Muscle of back (tissue), 11 donors: ENCODE measurements around the gene HSPA1A. TPM values are rescaled to one million over a fixed set of nuclear protein-coding genes. Genes with fewer than 3 reads are reported as not detected.
"Not testable (repeated sequence)": the region's sequence is repeated elsewhere in the genome, so short reads cannot be mapped to it uniquely, and the experiment has no call there.

Source experiments
- DNase-seq, 3 donors: peaks; one replicate each; pipeline versions ENCODE4 v3.0.0 to v3.0.0-alpha.2; 2013
- polyA plus RNA-seq, 10 donors: library from polyadenylated mRNA; unstranded; fragments of 120-200 nt; gene quantifications; one replicate each; pipeline ENCODE4 v1.2.1, GENCODE V29; 2013; ENCODE audit not compliant: insufficient read length in 10 of 10

HSPA1A gene
- polyA plus RNA-seq, 10 donors, result 47.4 to 176 (median 71.8) TPM

DNA sequence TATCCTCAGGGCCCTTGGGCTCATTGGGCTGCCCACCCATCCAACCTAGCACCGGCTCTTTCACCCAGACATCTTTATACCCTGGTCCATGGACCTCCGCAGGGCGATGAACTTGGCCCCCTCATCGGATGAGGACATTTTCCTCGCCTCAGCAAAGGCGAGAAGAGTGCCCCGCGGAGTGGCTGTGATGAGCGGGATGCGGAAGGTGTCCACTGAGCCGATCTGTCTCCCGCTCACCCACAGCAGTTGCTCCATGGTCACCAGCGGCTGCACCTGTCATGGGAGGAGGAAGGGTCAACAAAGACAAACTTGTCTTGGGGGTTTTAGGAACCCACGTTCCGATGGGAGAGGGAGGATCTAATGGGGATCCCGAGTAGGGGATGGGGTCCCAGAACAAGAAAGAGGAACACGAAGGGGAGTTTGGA lies 46.6 kb downstream of the HSPA1A start:
- DNase-seq, result no peak

DNA sequence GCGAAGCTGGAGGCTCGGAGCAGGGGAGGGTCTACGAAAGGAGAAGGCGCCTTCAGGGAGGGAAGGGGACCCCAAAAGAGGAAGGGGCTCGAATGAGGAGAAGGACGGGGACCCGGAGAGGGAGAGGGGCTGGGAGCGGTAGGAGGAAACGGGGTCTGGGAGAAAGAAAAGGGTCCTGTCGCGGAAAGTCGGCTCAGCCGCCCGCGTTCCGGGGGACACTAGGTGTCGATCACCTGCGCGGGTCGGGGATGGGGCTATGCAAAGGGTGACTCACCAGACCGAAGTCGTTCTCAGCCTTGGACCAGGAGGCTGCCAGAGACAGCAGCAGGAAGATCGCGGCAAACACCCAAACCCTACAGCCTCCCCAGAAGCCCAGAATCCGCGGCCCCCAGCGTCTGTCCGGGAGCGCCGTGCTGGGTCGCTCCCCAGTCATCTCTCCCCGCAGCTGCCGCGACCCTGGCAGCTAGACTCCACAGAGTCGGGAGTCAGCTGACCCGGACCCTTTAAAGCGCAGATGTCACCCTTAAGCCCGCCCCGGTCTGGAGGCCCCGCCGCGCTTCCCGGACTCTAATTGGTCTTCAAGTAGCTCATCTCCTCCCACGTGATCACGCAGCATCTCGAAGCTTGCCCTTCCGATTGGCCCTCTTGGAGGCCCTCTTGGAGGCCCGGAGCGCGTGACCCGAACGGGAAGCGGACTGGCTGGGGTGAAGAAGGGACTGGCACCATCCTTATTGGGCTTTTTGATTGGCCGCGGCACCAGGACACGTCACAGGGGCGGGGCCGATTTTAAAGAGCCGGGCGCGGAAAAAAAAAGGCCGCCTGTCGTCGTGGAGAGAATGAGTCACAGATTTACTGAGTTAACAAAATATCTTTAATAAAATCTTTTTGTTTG lies 47.2 kb downstream of the HSPA1A start, which contains the start of gene NEU1:
TSS of gene NEU1 (minus strand) at position 478 of the 892 bp plus-strand sequence. CDS start at position 433, 45 bp downstream.
- DNase-seq, result peak; percentile 100

GRCh38 chr6:31864123-31864562 lies 48.8 kb downstream of the HSPA1A start:
- DNase-seq, result not testable (repeated sequence)

- no peak for DNase-seq
Observed at GRCh38 chr6:31864818-31865204, 49.5 kb downstream of the HSPA1A start.

DNA sequence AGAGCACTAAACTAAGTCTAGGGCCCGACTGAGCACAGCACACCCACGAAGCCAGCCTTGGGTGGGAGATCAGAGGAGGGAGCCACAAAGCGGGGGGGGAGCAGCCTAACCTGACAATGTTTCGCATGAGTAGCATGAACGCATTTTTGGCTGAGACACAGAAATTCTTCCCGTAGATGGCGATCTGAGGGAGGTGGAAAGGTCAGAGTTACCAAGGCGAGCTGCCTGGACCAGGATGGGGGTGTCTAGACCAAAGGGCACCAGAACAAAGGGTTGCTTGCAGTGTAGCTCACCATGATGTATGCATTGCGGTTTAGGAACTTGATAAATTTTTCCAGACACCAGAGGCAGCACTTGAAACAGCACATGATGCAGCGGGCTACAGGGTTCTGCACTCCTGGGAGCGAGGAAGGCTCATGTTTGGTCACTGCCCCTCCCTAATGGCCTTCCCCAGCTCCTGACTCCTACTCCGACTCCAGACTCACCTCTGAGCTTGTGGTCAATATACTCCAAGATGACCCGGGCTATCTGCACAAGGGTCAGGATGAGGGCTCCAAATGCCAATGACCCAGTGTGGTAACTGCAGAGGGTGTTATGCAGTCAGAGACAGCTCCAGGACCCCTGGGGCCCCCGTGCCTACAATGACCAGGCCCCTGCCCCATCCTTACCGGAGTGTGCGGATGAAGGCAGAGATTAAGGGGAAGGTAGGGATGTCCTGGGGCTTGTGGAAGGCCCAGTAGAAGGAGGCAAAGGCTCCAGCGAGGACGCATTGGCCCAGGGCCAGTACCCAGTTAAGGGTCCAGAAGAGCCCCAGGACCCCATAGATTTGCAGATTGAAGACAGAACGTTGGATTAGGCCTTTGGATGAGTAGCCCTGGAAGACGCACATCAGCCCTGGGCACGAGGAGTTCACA lies 50.1 kb downstream of the HSPA1A start:
- DNase-seq, result no peak

Other genes with a start within 250 kb of the HSPA1A start
- gene LTA, start 243.3 kb upstream of the HSPA1A start, polyA plus RNA-seq, result under 1 TPM in 6 of 10 donors, not detected in 4; 0.12 to 0.91 (median 0.21) TPM
- gene TNF, start 240.0 kb upstream of the HSPA1A start, polyA plus RNA-seq, result 1 to 10 TPM in 1 of 10 donors, under 1 TPM in 8, not detected in 1; 0.17 to 3.5 (median 0.29) TPM
- 10 to 100 TPM in 1 of 10 donors, 1 to 10 TPM in 6, under 1 TPM in 3; 0.67 to 32.2 (median 1.5) TPM for gene LTB, start 233.1 kb upstream of the HSPA1A start, polyA plus RNA-seq
- gene LST1, start 229.3 kb upstream of the HSPA1A start, polyA plus RNA-seq, result 10 to 100 TPM in 1 of 10 donors, 1 to 10 TPM in 9; 4.1 to 10.9 (median 6.4) TPM
- gene NCR3, start 222.5 kb upstream of the HSPA1A start, polyA plus RNA-seq, result under 1 TPM in 4 of 10 donors, not detected in 6; 0.20 to 0.59 (median 0.30) TPM
- 10 to 100 TPM; 15.1 to 35.2 (median 23.0) TPM for gene AIF1, start 200.3 kb upstream of the HSPA1A start, polyA plus RNA-seq
- 100 to 1,000 TPM; 112 to 149 (median 132) TPM for gene PRRC2A, start 194.8 kb upstream of the HSPA1A start, polyA plus RNA-seq
- 100 to 1,000 TPM; 177 to 216 (median 198) TPM for gene BAG6, start 162.9 kb upstream of the HSPA1A start, polyA plus RNA-seq
- gene APOM, start 159.6 kb upstream of the HSPA1A start, polyA plus RNA-seq, result 1 to 10 TPM; 2.6 to 5.7 (median 4.2) TPM
- gene C6orf47, start 154.8 kb upstream of the HSPA1A start, polyA plus RNA-seq, result 10 to 100 TPM; 11.4 to 16.0 (median 13.4) TPM
- 10 to 100 TPM; 10.1 to 16.9 (median 12.2) TPM for gene GPANK1, start 150.5 kb upstream of the HSPA1A start, polyA plus RNA-seq
- gene CSNK2B, start 149.5 kb upstream of the HSPA1A start, polyA plus RNA-seq, result 100 to 1,000 TPM; 118 to 150 (median 138) TPM
- gene LY6G5B, start 145.6 kb upstream of the HSPA1A start, polyA plus RNA-seq, result 10 to 100 TPM in 6 of 10 donors, 1 to 10 TPM in 4; 5.6 to 24.0 (median 10.9) TPM
- 1 to 10 TPM in 9 of 10 donors, under 1 TPM in 1; 0.68 to 5.1 (median 2.4) TPM for gene LY6G5C, start 134.5 kb upstream of the HSPA1A start, polyA plus RNA-seq
- 10 to 100 TPM; 36.3 to 50.0 (median 39.2) TPM for gene ABHD16A, start 112.2 kb upstream of the HSPA1A start, polyA plus RNA-seq
- under 1 TPM in 3 of 10 donors, not detected in 7; 0.17 to 0.38 (median 0.20) TPM for gene LY6G6F, start 108.7 kb upstream of the HSPA1A start, polyA plus RNA-seq
- 1 to 10 TPM in 1 of 10 donors, under 1 TPM in 5, not detected in 4; 0.42 to 1.1 (median 0.53) TPM for gene LY6G6D, start 100.2 kb upstream of the HSPA1A start, polyA plus RNA-seq
- 1 to 10 TPM in 1 of 10 donors, under 1 TPM in 8, not detected in 1; 0.19 to 1.0 (median 0.38) TPM for gene LY6G6C, start 93.8 kb upstream of the HSPA1A start, polyA plus RNA-seq
- gene MPIG6B, start 92.2 kb upstream of the HSPA1A start, polyA plus RNA-seq, result 1 to 10 TPM in 3 of 10 donors, under 1 TPM in 7; 0.52 to 1.8 (median 0.82) TPM
- gene DDAH2, start 86.2 kb upstream of the HSPA1A start, polyA plus RNA-seq, result 100 to 1,000 TPM in 8 of 10 donors, 10 to 100 TPM in 2; 87.3 to 135 (median 109) TPM
- 100 to 1,000 TPM; 114 to 181 (median 138) TPM for gene CLIC1, start 79.0 kb upstream of the HSPA1A start, polyA plus RNA-seq
- 10 to 100 TPM in 6 of 10 donors, 1 to 10 TPM in 4; 5.9 to 29.4 (median 13.5) TPM for gene MSH5, start 75.5 kb upstream of the HSPA1A start, polyA plus RNA-seq
- 10 to 100 TPM in 1 of 10 donors, 1 to 10 TPM in 9; 2.1 to 10.9 (median 3.0) TPM for gene SAPCD1, start 52.9 kb upstream of the HSPA1A start, polyA plus RNA-seq
- 1 to 10 TPM in 9 of 10 donors, under 1 TPM in 1; 0.88 to 3.3 (median 2.3) TPM for gene VWA7, start 38.2 kb upstream of the HSPA1A start, polyA plus RNA-seq
- 10 to 100 TPM; 42.0 to 63.0 (median 46.2) TPM for gene VARS1, start 19.8 kb upstream of the HSPA1A start, polyA plus RNA-seq
- gene LSM2, start 8.6 kb upstream of the HSPA1A start, polyA plus RNA-seq, result 10 to 100 TPM; 46.2 to 63.6 (median 58.9) TPM
- gene HSPA1L, start 260 bp upstream of the HSPA1A start, polyA plus RNA-seq, result 1 to 10 TPM; 3.3 to 4.3 (median 3.9) TPM
- gene HSPA1B, start 12.2 kb downstream of the HSPA1A start, polyA plus RNA-seq, result 100 to 1,000 TPM in 1 of 10 donors, 10 to 100 TPM in 9; 34.3 to 226 (median 55.8) TPM
- 10 to 100 TPM; 15.3 to 19.4 (median 17.2) TPM for gene NEU1, start 47.3 kb downstream of the HSPA1A start, polyA plus RNA-seq
- under 1 TPM in 8 of 10 donors, not detected in 2; 0.08 to 0.50 (median 0.29) TPM for gene SLC44A4, start 63.5 kb downstream of the HSPA1A start, polyA plus RNA-seq
- gene EHMT2, start 82.2 kb downstream of the HSPA1A start, polyA plus RNA-seq, result 10 to 100 TPM; 23.3 to 40.1 (median 29.4) TPM
- gene ZBTB12, start 86.5 kb downstream of the HSPA1A start, polyA plus RNA-seq, result 10 to 100 TPM in 4 of 10 donors, 1 to 10 TPM in 6; 7.9 to 16.2 (median 9.6) TPM
- gene C2, start 112.2 kb downstream of the HSPA1A start, polyA plus RNA-seq, result 1 to 10 TPM; 3.5 to 9.1 (median 5.7) TPM
- 1 to 10 TPM; 1.0 to 2.6 (median 1.6) TPM for gene CFB, start 130.6 kb downstream of the HSPA1A start, polyA plus RNA-seq
- gene NELFE, start 143.4 kb downstream of the HSPA1A start, polyA plus RNA-seq, result 10 to 100 TPM; 49.5 to 68.7 (median 64.3) TPM
- gene SKIC2, start 143.6 kb downstream of the HSPA1A start, polyA plus RNA-seq, result 10 to 100 TPM; 17.9 to 35.1 (median 25.0) TPM
- 10 to 100 TPM; 11.4 to 21.4 (median 15.4) TPM for gene DXO, start 156.6 kb downstream of the HSPA1A start, polyA plus RNA-seq
- gene C4A, start 166.5 kb downstream of the HSPA1A start, polyA plus RNA-seq, result 10 to 100 TPM in 5 of 10 donors, 1 to 10 TPM in 5; 6.2 to 21.3 (median 10.3) TPM
- gene C4B, start 199.3 kb downstream of the HSPA1A start, polyA plus RNA-seq, result 10 to 100 TPM in 9 of 10 donors, 1 to 10 TPM in 1; 8.7 to 25.9 (median 14.3) TPM
- 1 to 10 TPM in 2 of 10 donors, under 1 TPM in 8; 0.35 to 1.1 (median 0.58) TPM for gene CYP21A2, start 222.9 kb downstream of the HSPA1A start, polyA plus RNA-seq